IMR-90 (cell line): ENCODE results near the gene SLC2A1. TPM values are rescaled to one million over a fixed set of nuclear protein-coding genes. Genes with fewer than 3 reads are reported as not detected.

ENCODE experiments used
- ATAC-seq: fragments of 200-7000 bp; cut with Tn5 transposase; 2 replicates; pipeline ENCODE4 v1.9.1; 2020; ENCODE audit warnings: low read depth, mild to moderate bottlenecking, moderate library complexity
- BruUV-seq: library from RNA; stranded (reverse); fragments of 400-500 nt; replicated peaks from 2 replicates; lab custom pipeline; 2021; lab: Mats Ljungman, UMichigan
- CTCF ChIA-PET: fragments of 300-600 bp; formaldehyde crosslinking; extraction: SDS; loops from one replicate; lab custom pipeline; 2021; ENCODE audit warnings: antibody characterized with exemption; lab: Yijun Ruan, JAX
- POLR2A ChIA-PET: fragments of 300-600 bp; sonication (Branson Sonifier 250); formaldehyde crosslinking; loops from one replicate; lab custom pipeline; 2022; ENCODE audit warnings: antibody characterized with exemption; ENCODE audit not compliant: unreplicated experiment; lab: Charles Lee
- DNase-seq: peaks from one replicate; pipeline ENCODE4 v3.0.0; 2013
- H2AFZ ChIP-seq: replicated peaks from 2 replicates; pipeline ENCODE3; 2013; ENCODE audit warnings: low read length, mild to moderate bottlenecking; ENCODE audit not compliant: poor library complexity
- H2AK5ac ChIP-seq: 2 replicates; pipeline ENCODE4 v1.6.1; 2013; ENCODE audit warnings: low read depth, low read length, inconsistent platforms
- H2AK9ac ChIP-seq: replicated peaks from 2 replicates; pipeline ENCODE3; 2013; ENCODE audit warnings: mild to moderate bottlenecking, low read depth, low read length, moderate library complexity; ENCODE audit not compliant: poor library complexity
- H2BK120ac ChIP-seq: 2 replicates; pipeline ENCODE4 v1.6.1; 2013; ENCODE audit warnings: low read depth, low read length, inconsistent platforms
- H2BK15ac ChIP-seq: 3 replicates; pipeline ENCODE4 v1.6.1; 2013; ENCODE audit warnings: low read depth, low read length, inconsistent platforms
- H2BK20ac ChIP-seq: 2 replicates; pipeline ENCODE4 v1.6.1; 2013; ENCODE audit warnings: low read depth, mild to moderate bottlenecking, inconsistent platforms, low read length, moderate library complexity
- H2BK5ac ChIP-seq: 2 replicates; pipeline ENCODE4 v1.6.1; 2013; ENCODE audit warnings: mild to moderate bottlenecking, low read depth, low read length, inconsistent platforms; ENCODE audit not compliant: poor library complexity, severe bottlenecking
- H3K14ac ChIP-seq: replicated peaks from 2 replicates; pipeline ENCODE4 v1.6.1; 2013; ENCODE audit warnings: low read depth, low read length, inconsistent platforms
- H3K18ac ChIP-seq: 2 replicates; pipeline ENCODE4 v1.6.1; 2013; ENCODE audit warnings: low read depth, low read length, control low read depth
- H3K23ac ChIP-seq: 2 replicates; pipeline ENCODE4 v1.6.1; 2013; ENCODE audit warnings: low read depth, low read length, inconsistent platforms
- H3K27ac ChIP-seq: 2 replicates; pipeline ENCODE4 v1.5.1; 2013; ENCODE audit warnings: mild to moderate bottlenecking, control low read depth, low read length; ENCODE audit not compliant: insufficient read depth
- H3K27me3 ChIP-seq: 2 replicates; pipeline ENCODE4 v1.6.1; 2013; ENCODE audit warnings: low read length; ENCODE audit not compliant: control insufficient read depth, insufficient read depth
- H3K36me3 ChIP-seq: 2 replicates; pipeline ENCODE4 v1.6.1; 2013; ENCODE audit warnings: low read length, mixed read lengths; ENCODE audit not compliant: control insufficient read depth, insufficient read depth
- H3K4ac ChIP-seq: 2 replicates; pipeline ENCODE4 v1.6.1; 2013; ENCODE audit warnings: low read depth, low read length, inconsistent platforms
- H3K4me1 ChIP-seq: 2 replicates; pipeline ENCODE4 v1.6.1; 2013; ENCODE audit warnings: low read length, mixed read lengths; ENCODE audit not compliant: control insufficient read depth, insufficient read depth
- H3K4me2 ChIP-seq: 2 replicates; pipeline ENCODE4 v1.6.1; 2013; ENCODE audit warnings: low read depth, mild to moderate bottlenecking, control low read depth, low read length, moderate library complexity
- H3K4me3 ChIP-seq: 2 replicates; pipeline ENCODE4 v1.5.1; 2013; ENCODE audit warnings: low read depth, mild to moderate bottlenecking, control low read depth, low read length, moderate library complexity; ENCODE audit not compliant: insufficient read depth
- H3K56ac ChIP-seq: 2 replicates; pipeline ENCODE4 v1.6.1; 2013; ENCODE audit warnings: low read length, inconsistent platforms; ENCODE audit not compliant: insufficient read depth; ENCODE audit errors: extremely low read depth
- H3K79me1 ChIP-seq, 2 experiments: 2 replicates each; pipeline ENCODE4 v1.6.1; 2013; ENCODE audit warnings: low read length in 2 of 2, inconsistent platforms in 1 of 2, low read depth in 1 of 2
- H3K9ac ChIP-seq: 2 replicates; pipeline ENCODE4 v1.6.1; 2013; ENCODE audit warnings: low read depth, low read length, control low read depth
- H3K9me1 ChIP-seq: 2 replicates; pipeline ENCODE4 v1.6.1; 2013; ENCODE audit warnings: low read length, inconsistent platforms; ENCODE audit not compliant: insufficient read depth
- H3K9me3 ChIP-seq: 2 replicates; pipeline ENCODE4 v1.6.1; 2013; ENCODE audit warnings: low read length; ENCODE audit not compliant: control insufficient read depth, insufficient read depth
- H4K20me1 ChIP-seq: 2 replicates; pipeline ENCODE4 v1.6.1; 2013; ENCODE audit warnings: low read length, inconsistent platforms; ENCODE audit not compliant: insufficient read depth
- H4K5ac ChIP-seq: 2 replicates; pipeline ENCODE4 v1.6.1; 2013; ENCODE audit warnings: mild to moderate bottlenecking, low read depth, low read length, control low read depth
- H4K8ac ChIP-seq, 2 experiments: 2 replicates each; pipeline ENCODE4 v1.6.1; 2013; ENCODE audit warnings: low read depth in 2 of 2, low read length in 2 of 2, control low read depth in 1 of 2, inconsistent platforms in 1 of 2
- H4K91ac ChIP-seq: 2 replicates; pipeline ENCODE4 v1.6.1; 2013; ENCODE audit warnings: low read depth, low read length, inconsistent platforms; ENCODE audit not compliant: insufficient read depth
- BHLHE40 ChIP-seq: fragments of 150-350 bp; IDR thresholded peaks from 2 replicates; pipeline ENCODE4 v1.6.1; 2016; ENCODE audit warnings: mild to moderate bottlenecking, low read depth, low read length
- CEBPB ChIP-seq: IDR thresholded peaks from 2 replicates; pipeline ENCODE4 v1.6.1; 2012; ENCODE audit warnings: low read depth, low read length, improper control_type of control experiment
- FOS ChIP-seq: fragments of 150-350 bp; IDR thresholded peaks from 2 replicates; pipeline ENCODE4 v1.6.1; 2016; ENCODE audit warnings: low read depth, low read length
- MAFK ChIP-seq: IDR thresholded peaks from 2 replicates; pipeline ENCODE4 v1.6.1; 2012; ENCODE audit warnings: low read depth, low read length, improper control_type of control experiment
- RAD21 ChIP-seq: IDR thresholded peaks from 2 replicates; pipeline ENCODE4 v1.6.1; 2012; ENCODE audit warnings: low read length, improper control_type of control experiment
- RCOR1 ChIP-seq: IDR thresholded peaks from 2 replicates; pipeline ENCODE4 v1.6.1; 2012; ENCODE audit warnings: mild to moderate bottlenecking, low read length, improper control_type of control experiment; ENCODE audit not compliant: insufficient replicate concordance
- RFX5 ChIP-seq: IDR thresholded peaks from 2 replicates; pipeline ENCODE4 v1.8.0; 2012; ENCODE audit warnings: low read depth, mild to moderate bottlenecking, low read length, moderate library complexity
- WGBS, 2 experiments: methylation state at CpG; one replicate each; pipeline versions ENCODE4 v1.1.5 to v1.1.7; 2013; ENCODE audit warnings: missing lambda C conversion rate in 2 of 2; ENCODE audit not compliant: insufficient read length in 1 of 2; ENCODE audit errors: extremely low coverage in 2 of 2; 5-methylcytosine and 5-hydroxymethylcytosine counted together
- dilution Hi-C: fragments of 300-500 bp; cut with HindIII; formaldehyde crosslinking; loops from one replicate; pipeline ENCODE4 v1.14.3; 2018; ENCODE audit warnings: low sequenced_read_pairs; ENCODE audit not compliant: unreplicated experiment
- in situ Hi-C: fragments of 300-500 bp; cut with MboI; formaldehyde crosslinking; loops from 3 replicates; pipeline ENCODE4 v1.14.3; 2019; ENCODE audit warnings: low sequenced_read_pairs, inconsistent platforms, mixed read lengths
- intact Hi-C: fragments of 100-400 bp; cut with micrococcal nuclease; formaldehyde crosslinking; loops from 2 replicates; pipeline ENCODE4 v1.10.0; 2022
- polyA plus RNA-seq, 3 experiments: library from polyadenylated mRNA; depleted of rRNA; stranded (reverse); fragments of >200 nt; gene quantifications; 2 replicates each; pipeline ENCODE4 v1.2.3, GENCODE V29; 2012; ENCODE audit warnings: low replicate concordance in 1 of 3
- total RNA-seq: library from RNA; depleted of rRNA; stranded (reverse); fragments of >200 nt; gene quantifications from 2 replicates; pipeline ENCODE4 v1.2.3, GENCODE V29; 2012
- TF ChIP-seq, protein P1 (sequence below): fragments of 150-350 bp; IDR thresholded peaks from 2 replicates; pipeline ENCODE4 v1.6.1; 2016; ENCODE audit warnings: low read depth, mild to moderate bottlenecking, low read length, moderate library complexity, borderline replicate concordance

SLC2A1 gene
- total and polyA plus RNA-seq, 2 of the 4 experiments (the other 2 are of a cell fraction): 200 to 395 TPM

- dilution Hi-C loops: no loop called here
- Histone ChIP-seq H2BK15ac (peak overlapping the region; percentile 94), H3K4me3 (no peak overlapping the region), H2AK9ac (peak overlapping the region; percentile 44), H2BK120ac (peak overlapping the region; percentile 91), H4K91ac (peak overlapping the region; percentile 86), H3K4me2 (no peak overlapping the region), H4K8ac (peak overlapping the region; percentile 64 to 66; a peak in 3 of 4 replicates), H3K27me3 (no peaks in the 10 kb centered on the region), H3K9ac (no peak overlapping the region), H3K56ac (no peak overlapping the region), H3K36me3 (peaks cover 13% of the 10 kb centered on the region; the same call in 1 of the 2 replicates), H3K4ac (peak overlapping the region; percentile 91), H2BK5ac (peak overlapping the region; percentile 33), H3K9me1 (peaks cover 20% of the 10 kb centered on the region), H2AFZ (peak overlapping the region; percentile 54), H3K23ac (peak overlapping the region; percentile 78; the same call in 1 of the 2 replicates), H2BK20ac (peak overlapping the region; percentile 96), H3K27ac (no peak overlapping the region), H3K18ac (peak overlapping the region; percentile 78; the same call in 1 of the 2 replicates), H4K20me1 (no peaks in the 10 kb centered on the region), H4K5ac (peak overlapping the region; percentile 34; the same call in 1 of the 2 replicates), H3K14ac (peak overlapping the region; percentile 86), H3K79me1 (peaks cover 0 to 19% of the 10 kb centered on the region in 2 experiments; a peak in 3 of 4 replicates), H3K4me1 (peaks cover 13% of the 10 kb centered on the region), H3K9me3 (no peaks in the 10 kb centered on the region), H2AK5ac (peak overlapping the region; percentile 99)
- intact Hi-C loops: loop anchor here (5.0 kb wide), 1 partner anchor 37 kb away; no protein-coding TSS in a partner anchor
- no TSS peak for BruUV-seq
- ATAC-seq (no peak), DNase-seq (no peak)
- WGBS, 2 experiments: 90% methylated on average over 6 of the region's 9 CpGs; no CpG with 5 or more reads in 1 of the 2 experiments
- ChIA-PET CTCF (no interaction called here), POLR2A (no interaction called here)
- TF ChIP-seq MAFK (no peak), RCOR1 (no peak), BHLHE40 (no peak), CEBPB (no peak), RAD21 (no peak), RFX5 (no peak), FOS (no peak)
- TF ChIP-seq, protein P1, sequence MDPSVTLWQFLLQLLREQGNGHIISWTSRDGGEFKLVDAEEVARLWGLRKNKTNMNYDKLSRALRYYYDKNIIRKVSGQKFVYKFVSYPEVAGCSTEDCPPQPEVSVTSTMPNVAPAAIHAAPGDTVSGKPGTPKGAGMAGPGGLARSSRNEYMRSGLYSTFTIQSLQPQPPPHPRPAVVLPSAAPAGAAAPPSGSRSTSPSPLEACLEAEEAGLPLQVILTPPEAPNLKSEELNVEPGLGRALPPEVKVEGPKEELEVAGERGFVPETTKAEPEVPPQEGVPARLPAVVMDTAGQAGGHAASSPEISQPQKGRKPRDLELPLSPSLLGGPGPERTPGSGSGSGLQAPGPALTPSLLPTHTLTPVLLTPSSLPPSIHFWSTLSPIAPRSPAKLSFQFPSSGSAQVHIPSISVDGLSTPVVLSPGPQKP: no peak
- in situ Hi-C loops: no loop called here
Measured at GRCh38 chr1:42979896-42980800, 21.5 kb upstream of the SLC2A1 start.
